PC-3 (cell line): Measurements from ENCODE around the gene OR2V1.

Experiments used
- CTCF ChIP-seq: fragments of 300-600 bp; sonication (generic); conservative IDR thresholded peaks from 2 replicates; pipeline ENCODE4 v1.5.1; 2017; ENCODE audit warnings: antibody characterized with exemption, low read depth, mild to moderate bottlenecking, low read length
- EZH2phosphoT487 ChIP-seq: fragments of 300-600 bp; sonication (generic); IDR thresholded peaks from 2 replicates; pipeline ENCODE4 v1.6.1; 2018; ENCODE audit warnings: mild to moderate bottlenecking, antibody characterized with exemption, low read length, borderline replicate concordance

GRCh38 chr5:181131514-181131913, 545 bp upstream of the OR2V1 start:
- no peak for TF ChIP-seq CTCF
- no peak for TF ChIP-seq EZH2phosphoT487
